Fibroblast of lung (primary cell): ENCODE data around the gene DCPS.

ENCODE experiments used
- EZH2 ChIP-seq: IDR thresholded peaks from 2 replicates; pipeline ENCODE4 v1.5.1; 2012; ENCODE audit warnings: low read length, control low read depth, mild to moderate bottlenecking; ENCODE audit errors: missing control alignments
- TF ChIP-seq, protein P1 (sequence below), 2 donors: IDR thresholded peaks in 1 of 2; conservative IDR thresholded peaks in 1 of 2; 1 replicate in 1 of 2; 2 replicates in 1 of 2; pipeline ENCODE4 v1.5.1; 2011 to 2012; ENCODE audit warnings: low read length in 2 of 2, control low read depth in 1 of 2, inconsistent platforms in 1 of 2, low read depth in 1 of 2, mild to moderate bottlenecking in 1 of 2

DNA sequence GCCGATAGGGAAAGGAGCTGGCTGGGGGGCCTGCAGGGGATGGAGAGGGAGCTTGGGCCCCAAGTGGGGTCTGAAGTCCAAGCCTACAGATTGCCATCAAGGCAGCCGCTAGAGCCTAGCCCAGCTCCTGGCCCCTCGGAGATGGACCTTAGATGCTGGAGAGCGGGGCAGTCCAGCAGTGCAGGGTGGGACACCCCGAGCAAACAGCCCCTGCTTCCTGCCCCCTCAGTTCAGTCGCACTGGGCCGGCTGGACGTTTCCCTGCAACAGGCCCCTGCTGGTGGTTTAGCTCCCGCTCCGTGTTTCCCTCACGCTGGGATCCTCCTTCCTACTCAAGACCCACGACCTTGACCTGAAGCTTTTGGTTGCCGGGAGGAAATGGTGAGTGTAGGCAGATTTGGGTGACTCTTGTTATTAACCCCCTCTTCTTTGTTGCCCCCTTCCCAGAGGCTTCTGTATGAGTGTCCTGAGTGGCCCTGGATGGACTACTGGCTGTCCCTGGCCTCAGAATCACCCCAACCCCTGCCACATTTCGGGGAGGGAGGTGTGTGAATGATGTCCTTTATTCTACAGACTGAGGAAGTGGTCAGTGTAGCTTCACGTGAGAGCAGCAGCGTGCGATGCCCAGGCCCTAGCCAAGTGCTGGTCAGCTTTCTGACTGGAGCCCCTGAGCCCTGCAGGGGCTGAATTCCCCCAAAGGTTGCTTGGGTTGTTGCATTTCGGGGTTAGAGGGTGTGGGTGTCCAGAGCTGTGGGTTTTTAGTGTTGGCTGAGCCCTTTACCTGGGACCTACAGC is 54.3 kb downstream of the DCPS start:
- TF ChIP-seq, protein P1, sequence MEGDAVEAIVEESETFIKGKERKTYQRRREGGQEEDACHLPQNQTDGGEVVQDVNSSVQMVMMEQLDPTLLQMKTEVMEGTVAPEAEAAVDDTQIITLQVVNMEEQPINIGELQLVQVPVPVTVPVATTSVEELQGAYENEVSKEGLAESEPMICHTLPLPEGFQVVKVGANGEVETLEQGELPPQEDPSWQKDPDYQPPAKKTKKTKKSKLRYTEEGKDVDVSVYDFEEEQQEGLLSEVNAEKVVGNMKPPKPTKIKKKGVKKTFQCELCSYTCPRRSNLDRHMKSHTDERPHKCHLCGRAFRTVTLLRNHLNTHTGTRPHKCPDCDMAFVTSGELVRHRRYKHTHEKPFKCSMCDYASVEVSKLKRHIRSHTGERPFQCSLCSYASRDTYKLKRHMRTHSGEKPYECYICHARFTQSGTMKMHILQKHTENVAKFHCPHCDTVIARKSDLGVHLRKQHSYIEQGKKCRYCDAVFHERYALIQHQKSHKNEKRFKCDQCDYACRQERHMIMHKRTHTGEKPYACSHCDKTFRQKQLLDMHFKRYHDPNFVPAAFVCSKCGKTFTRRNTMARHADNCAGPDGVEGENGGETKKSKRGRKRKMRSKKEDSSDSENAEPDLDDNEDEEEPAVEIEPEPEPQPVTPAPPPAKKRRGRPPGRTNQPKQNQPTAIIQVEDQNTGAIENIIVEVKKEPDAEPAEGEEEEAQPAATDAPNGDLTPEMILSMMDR (conservative IDR thresholded peaks at IDR 0.05 in 1 of 2, IDR thresholded peaks at IDR 0.05 in 1 of 2; ENCODE audit: low read depth in 1 of 2, low read length in 2 of 2), result no peak
- no peak for TF ChIP-seq EZH2
